H7 (cell line): Measurements from ENCODE around the gene MIA3. TPM values are rescaled to one million over a fixed set of nuclear protein-coding genes. Genes with fewer than 3 reads are reported as not detected.

Source experiments
- DNase-seq: peaks from one replicate; pipeline ENCODE4 v3.0.0; 2012
- H3K27me3 ChIP-seq: 2 replicates; pipeline ENCODE4 v1.6.0; 2011; ENCODE audit warnings: mild to moderate bottlenecking, low read length; ENCODE audit not compliant: control insufficient read depth, insufficient read depth
- H3K36me3 ChIP-seq: replicated peaks from 2 replicates; pipeline ENCODE4 v1.5.1; 2011; ENCODE audit warnings: low read length; ENCODE audit not compliant: control insufficient read depth, insufficient read depth
- H3K4me3 ChIP-seq: 2 replicates; pipeline ENCODE4 v1.5.1; 2011; ENCODE audit warnings: low read depth, mild to moderate bottlenecking, control low read depth, low read length, moderate library complexity; ENCODE audit not compliant: insufficient read depth
- total RNA-seq: library from RNA; depleted of rRNA; stranded (reverse); fragments of >200 nt; shearing (Covaris generic); gene quantifications from 2 replicates; pipeline ENCODE4 v1.2.3, GENCODE V29; 2014

The MIA3 gene
- total RNA-seq, 1 experiment from 2014 or later: 52.5 TPM

- Histone ChIP-seq H3K27me3 (no peaks in the 10 kb centered on the region), H3K36me3 (peaks cover 14% of the 10 kb centered on the region), H3K4me3 (no peak overlapping the region)
- DNase-seq: no peak
Observed at GRCh38 chr1:222631611-222632208, 13.8 kb downstream of the MIA3 start.

DNA sequence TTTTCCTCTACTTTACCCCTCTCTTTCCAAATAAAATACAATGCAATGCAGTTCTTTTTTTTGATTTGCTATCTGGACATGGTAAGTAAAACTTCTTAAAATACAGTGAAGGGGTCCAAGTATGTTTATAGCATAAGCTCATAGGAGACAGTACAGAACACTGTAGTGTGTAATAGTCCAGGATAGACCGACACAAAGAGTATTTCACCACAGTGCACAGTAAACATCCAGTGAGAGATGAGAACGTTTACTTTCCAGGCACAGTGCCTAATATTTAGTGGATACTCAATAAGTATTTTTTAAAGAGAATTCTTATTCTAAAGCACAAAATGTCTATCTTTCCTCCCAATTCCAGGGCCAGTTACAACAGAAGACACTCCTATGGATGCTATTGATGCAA is 14.9 kb downstream of the MIA3 start:
- Histone ChIP-seq H3K36me3 (peaks cover 12% of the 10 kb centered on the region), H3K27me3 (no peaks in the 10 kb centered on the region), H3K4me3 (no peak overlapping the region)
- no peak for DNase-seq

DNA sequence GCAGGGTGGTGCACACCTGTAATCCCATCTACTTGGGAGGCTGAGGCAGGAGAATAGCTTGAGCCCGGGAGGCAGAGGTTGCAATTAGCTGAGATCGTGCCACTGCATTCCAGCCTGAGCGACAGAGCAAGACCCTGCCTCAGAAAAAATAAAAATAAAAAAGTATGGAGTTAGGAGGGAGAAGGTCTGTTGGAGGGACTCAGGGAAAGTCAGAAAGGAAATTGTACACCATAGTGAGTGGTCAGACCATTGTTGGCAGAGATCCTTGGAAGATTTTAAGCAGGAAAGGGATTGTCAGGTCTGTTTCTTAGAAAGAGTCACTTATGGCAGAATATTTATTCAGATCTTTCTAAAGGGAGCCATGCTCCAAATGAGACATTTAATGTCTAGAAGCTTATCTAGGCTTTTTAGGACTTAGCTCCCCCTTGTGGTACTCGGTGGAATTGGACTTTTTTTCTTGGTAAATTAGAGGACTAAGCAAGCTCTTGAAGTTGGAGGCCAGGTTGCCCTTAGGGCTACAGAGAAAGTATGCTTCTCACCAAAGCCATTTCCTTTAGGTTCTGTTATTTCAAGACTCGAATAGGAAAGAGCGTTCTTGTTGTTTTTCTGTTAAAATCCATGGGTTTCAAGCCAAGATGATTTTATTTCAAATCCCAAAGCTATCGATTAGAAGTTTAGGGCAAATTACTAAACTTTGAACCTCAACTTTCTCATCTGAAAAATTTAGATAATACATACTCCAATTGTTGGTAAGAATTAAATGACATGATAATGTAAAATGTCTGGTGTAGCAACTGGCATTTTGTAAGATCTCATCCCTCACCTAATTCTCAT is 16.5 kb downstream of the MIA3 start:
- Histone ChIP-seq H3K4me3 (no peak overlapping the region), H3K36me3 (peaks cover 10% of the 10 kb centered on the region), H3K27me3 (no peaks in the 10 kb centered on the region)
- peak; percentile 56 for DNase-seq

- Histone ChIP-seq H3K36me3 (peaks cover 3% of the 10 kb centered on the region), H3K27me3 (no peaks in the 10 kb centered on the region)
- DNase-seq: no peak
Observed at GRCh38 chr1:222641269-222641948, 23.5 kb downstream of the MIA3 start.

GRCh38 chr1:222642468-222642867 is 24.6 kb downstream of the MIA3 start:
- DNase-seq: no peak
- Histone ChIP-seq H3K36me3 (peaks cover 2% of the 10 kb centered on the region), H3K27me3 (no peaks in the 10 kb centered on the region), H3K4me3 (no peak overlapping the region)

More at GRCh38 chr1:222641269-222641948, 23.5 kb downstream of the MIA3 start:
- H3K4me3 ChIP-seq: no peak overlapping the region

DNA sequence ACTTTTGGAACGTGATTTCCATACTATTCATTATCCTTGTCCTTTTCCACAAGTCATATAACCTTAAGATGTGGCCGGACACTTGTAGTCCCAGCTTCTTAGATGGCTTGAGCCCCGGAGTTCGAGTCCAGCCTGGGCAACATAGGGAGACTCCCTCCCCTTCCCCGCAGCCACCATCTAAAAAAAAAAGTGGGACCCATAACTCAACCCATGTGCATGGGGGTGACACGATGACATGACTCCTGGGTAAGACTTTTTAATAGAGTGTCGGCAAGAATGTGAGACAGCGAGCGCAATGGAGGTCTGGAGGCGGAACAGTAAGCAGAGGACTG is 25.7 kb downstream of the MIA3 start:
- DNase-seq: no peak
- no peaks in the 10 kb centered on the region for H3K27me3 ChIP-seq
- H3K36me3 ChIP-seq: no peaks in the 10 kb centered on the region; the same call in 1 of the 2 replicates
- H3K4me3 ChIP-seq: peak overlapping the region; percentile 96

- Histone ChIP-seq H3K36me3 (no peaks in the 10 kb centered on the region; the same call in 1 of the 2 replicates), H3K27me3 (no peaks in the 10 kb centered on the region), H3K4me3 (peak overlapping the region; percentile 96)
- DNase-seq: peak; percentile 90
Observed at GRCh38 chr1:222643938-222644635, 26.2 kb downstream of the MIA3 start.

- peak overlapping the region; percentile 96 for H3K4me3 ChIP-seq
- peaks cover under 1% of the 10 kb centered on the region for H3K36me3 ChIP-seq
- no peaks in the 10 kb centered on the region for H3K27me3 ChIP-seq
- DNase-seq: no peak
Observed at GRCh38 chr1:222644636-222644980, 26.7 kb downstream of the MIA3 start.

- H3K4me3 ChIP-seq: no peak overlapping the region
- no peak for DNase-seq
- no peaks in the 10 kb centered on the region for H3K27me3 ChIP-seq
- H3K36me3 ChIP-seq: peaks cover 32% of the 10 kb centered on the region
Observed at GRCh38 chr1:222652676-222653075, 34.8 kb downstream of the MIA3 start.

GRCh38 chr1:222653178-222653827 is 35.4 kb downstream of the MIA3 start:
- Histone ChIP-seq H3K4me3 (no peak overlapping the region), H3K27me3 (no peaks in the 10 kb centered on the region), H3K36me3 (peaks cover 33% of the 10 kb centered on the region)
- no peak for DNase-seq

DNA sequence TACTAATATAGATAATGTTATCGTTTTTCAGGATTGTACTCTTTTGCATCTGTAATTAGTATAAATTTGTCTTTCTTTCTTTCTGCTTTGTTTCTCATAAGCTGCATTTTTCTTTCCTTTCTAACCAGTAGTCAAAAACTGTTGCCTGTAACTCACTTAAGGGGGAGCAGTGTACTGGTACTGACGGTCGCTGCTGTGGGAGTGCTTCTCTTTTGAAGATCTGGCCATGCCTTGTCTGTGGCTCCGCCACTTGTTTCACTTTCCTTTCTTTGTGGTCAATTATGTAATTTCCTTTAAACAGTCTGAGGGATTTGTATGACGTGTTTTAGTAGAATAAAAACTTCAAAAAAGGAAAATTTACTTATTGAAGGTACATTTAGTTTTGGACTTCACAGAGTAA is 37.0 kb downstream of the MIA3 start:
- H3K36me3 ChIP-seq: peaks cover 33% of the 10 kb centered on the region
- H3K4me3 ChIP-seq: no peak overlapping the region
- no peak for DNase-seq
- no peaks in the 10 kb centered on the region for H3K27me3 ChIP-seq

GRCh38 chr1:222656391-222657155 is 38.7 kb downstream of the MIA3 start:
- Histone ChIP-seq H3K27me3 (no peaks in the 10 kb centered on the region), H3K4me3 (no peak overlapping the region), H3K36me3 (peaks cover 34% of the 10 kb centered on the region)
- DNase-seq: no peak

DNA sequence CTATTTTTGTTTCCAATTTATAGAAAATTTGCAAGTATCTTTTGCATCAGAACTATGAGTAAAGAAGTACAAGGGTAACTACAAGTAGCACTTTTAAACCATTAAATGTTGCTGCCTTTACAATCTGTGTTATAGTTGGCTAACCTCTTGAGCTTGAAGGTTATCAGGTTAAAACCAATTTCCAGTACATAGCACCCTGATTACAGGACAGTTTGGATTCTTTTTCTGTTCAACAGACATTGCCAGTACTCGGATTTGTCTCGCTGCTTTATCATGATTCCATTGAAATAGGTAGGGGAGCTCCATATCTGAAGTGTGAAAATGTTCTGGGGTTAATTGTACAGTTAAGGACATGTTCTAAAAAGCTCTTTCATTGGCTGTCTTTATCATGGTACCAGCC is 40.0 kb downstream of the MIA3 start:
- no peaks in the 10 kb centered on the region for H3K27me3 ChIP-seq
- H3K36me3 ChIP-seq: peaks cover 29% of the 10 kb centered on the region
- no peak for DNase-seq
- H3K4me3 ChIP-seq: no peak overlapping the region
